Vagina (tissue), 2 donors: ENCODE data around the gene KDM4B. TPM values are rescaled to one million over a fixed set of nuclear protein-coding genes. Genes with fewer than 3 reads are reported as not detected.

Experiments used
- DNase-seq, 2 donors: peaks; one replicate each; pipeline ENCODE4 v3.0.0-alpha.2; 2017; ENCODE audit errors: extremely low spot score in 2 of 2
- H3K27ac ChIP-seq: fragments of 200-600 bp; sonication (generic); one replicate; pipeline ENCODE4 v1.5.1; 2019
- H3K27me3 ChIP-seq: fragments of 200-600 bp; sonication (generic); one replicate; pipeline ENCODE4 v1.5.1; 2019
- H3K36me3 ChIP-seq, 2 donors: fragments of 200-600 bp; sonication (generic); one replicate each; pipeline ENCODE4 v1.5.1; 2017 to 2019
- H3K4me1 ChIP-seq: fragments of 200-600 bp; sonication (generic); one replicate; pipeline ENCODE4 v1.5.1; 2019
- H3K4me3 ChIP-seq, 2 donors: fragments of 200-600 bp; sonication (generic); 1 replicate in 1 of 2; 2 replicates in 1 of 2; pipeline ENCODE4 v1.5.1; 2016 to 2019
- H3K9me3 ChIP-seq: fragments of 200-600 bp; sonication (generic); one replicate; pipeline ENCODE4 v1.5.1; 2019
- POLR2A ChIP-seq, 2 donors: fragments of 450-650 bp; IDR thresholded peaks; one replicate each; pipeline ENCODE4 v1.6.1; 2017; ENCODE audit warnings: antibody characterized with exemption in 2 of 2, mild to moderate bottlenecking in 2 of 2, moderate library complexity in 2 of 2
- POLR2AphosphoS5 ChIP-seq, 2 donors: sonication (generic); formaldehyde crosslinking; IDR thresholded peaks; one replicate each; pipeline ENCODE4 v1.9.0; 2017; ENCODE audit warnings: antibody characterized with exemption in 2 of 2, mild to moderate bottlenecking in 2 of 2, low read depth in 1 of 2; ENCODE audit not compliant: insufficient read depth in 1 of 2
- intact Hi-C: fragments of 100-400 bp; cut with DNase I; formaldehyde crosslinking; loops from one replicate; pipeline ENCODE4 v1.15.1; 2023
- total RNA-seq: library from RNA; depleted of rRNA; stranded (reverse); fragments of >200 nt; gene quantifications from one replicate; pipeline ENCODE4 v1.2.3, GENCODE V29; 2016
- TF ChIP-seq, protein P1 (sequence below), 3 experiments: fragments of 450-650 bp in 2 of 3; fragments of 200-600 bp in 1 of 3; sonication (generic) in 1 of 3; IDR thresholded peaks; one replicate each; pipeline ENCODE4 v1.5.1; 2017 to 2019; ENCODE audit warnings: antibody characterized with exemption in 3 of 3, mild to moderate bottlenecking in 2 of 3, moderate library complexity in 2 of 3

KDM4B gene
- total RNA-seq, 1 donor from 2014 or later: 59.7 TPM

DNA sequence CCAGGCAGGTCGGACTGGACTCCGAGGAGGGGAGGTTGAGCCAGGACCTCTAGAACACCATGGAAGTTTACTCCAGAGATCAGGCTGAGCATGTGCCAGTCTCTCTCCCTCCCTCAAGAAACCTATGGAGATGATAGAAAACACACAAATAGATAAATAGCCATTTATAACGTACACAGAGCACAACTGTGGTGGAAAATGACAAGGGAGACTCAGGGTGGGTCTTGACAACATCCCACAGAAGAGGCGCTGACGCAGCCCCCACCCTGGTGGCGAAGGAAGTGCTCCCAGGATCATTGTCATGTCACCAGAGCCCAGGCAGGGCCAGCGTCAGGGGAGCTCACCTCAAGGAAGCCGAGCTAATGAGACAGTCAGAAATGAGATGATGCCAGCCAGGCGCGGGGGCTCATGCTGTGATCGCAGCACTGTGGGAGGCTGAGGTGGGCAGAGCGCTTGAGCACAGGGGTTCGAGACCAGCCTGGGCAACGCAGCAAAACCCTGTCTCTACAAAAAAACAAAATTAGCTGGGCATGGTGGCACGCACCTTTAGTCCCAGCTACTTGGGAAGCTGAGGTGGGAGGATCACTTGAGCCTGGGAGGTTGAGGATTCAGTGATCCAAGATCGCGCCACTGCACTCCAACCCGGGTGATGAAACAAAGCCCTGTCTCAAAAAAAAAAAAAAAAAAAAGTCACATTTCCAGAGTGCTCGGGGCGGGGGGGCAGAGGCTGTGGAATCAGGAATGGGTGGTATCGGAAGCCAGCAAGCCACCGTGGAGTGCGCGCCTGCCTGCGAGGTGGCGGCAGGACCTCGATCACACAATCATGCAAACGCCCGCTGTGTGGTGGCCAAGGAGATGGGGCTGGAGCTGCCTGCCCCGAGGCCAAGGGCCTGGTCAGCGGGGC, 178.4 kb downstream of the KDM4B start:
- H3K4me3 ChIP-seq: no peak overlapping the region
- intact Hi-C loops: no loop called here
- no peak for DNase-seq
- H3K36me3 ChIP-seq: peaks cover 0 to 72% of the 10 kb centered on the region in 2 donors
- H3K27ac ChIP-seq: no peak overlapping the region
- H3K9me3 ChIP-seq: no peaks in the 10 kb centered on the region
- H3K4me1 ChIP-seq: no peaks in the 10 kb centered on the region
- TF ChIP-seq, protein P1, sequence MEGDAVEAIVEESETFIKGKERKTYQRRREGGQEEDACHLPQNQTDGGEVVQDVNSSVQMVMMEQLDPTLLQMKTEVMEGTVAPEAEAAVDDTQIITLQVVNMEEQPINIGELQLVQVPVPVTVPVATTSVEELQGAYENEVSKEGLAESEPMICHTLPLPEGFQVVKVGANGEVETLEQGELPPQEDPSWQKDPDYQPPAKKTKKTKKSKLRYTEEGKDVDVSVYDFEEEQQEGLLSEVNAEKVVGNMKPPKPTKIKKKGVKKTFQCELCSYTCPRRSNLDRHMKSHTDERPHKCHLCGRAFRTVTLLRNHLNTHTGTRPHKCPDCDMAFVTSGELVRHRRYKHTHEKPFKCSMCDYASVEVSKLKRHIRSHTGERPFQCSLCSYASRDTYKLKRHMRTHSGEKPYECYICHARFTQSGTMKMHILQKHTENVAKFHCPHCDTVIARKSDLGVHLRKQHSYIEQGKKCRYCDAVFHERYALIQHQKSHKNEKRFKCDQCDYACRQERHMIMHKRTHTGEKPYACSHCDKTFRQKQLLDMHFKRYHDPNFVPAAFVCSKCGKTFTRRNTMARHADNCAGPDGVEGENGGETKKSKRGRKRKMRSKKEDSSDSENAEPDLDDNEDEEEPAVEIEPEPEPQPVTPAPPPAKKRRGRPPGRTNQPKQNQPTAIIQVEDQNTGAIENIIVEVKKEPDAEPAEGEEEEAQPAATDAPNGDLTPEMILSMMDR (IDR thresholded peaks at IDR 0.05): no peak
- TF ChIP-seq POLR2A (IDR thresholded peaks at IDR 0.05) (no peak), POLR2AphosphoS5 (IDR thresholded peaks at IDR 0.05; ENCODE audit: insufficient read depth in 1 of 2, low read depth in 1 of 2) (no peak)
- no peaks in the 10 kb centered on the region for H3K27me3 ChIP-seq

DNA sequence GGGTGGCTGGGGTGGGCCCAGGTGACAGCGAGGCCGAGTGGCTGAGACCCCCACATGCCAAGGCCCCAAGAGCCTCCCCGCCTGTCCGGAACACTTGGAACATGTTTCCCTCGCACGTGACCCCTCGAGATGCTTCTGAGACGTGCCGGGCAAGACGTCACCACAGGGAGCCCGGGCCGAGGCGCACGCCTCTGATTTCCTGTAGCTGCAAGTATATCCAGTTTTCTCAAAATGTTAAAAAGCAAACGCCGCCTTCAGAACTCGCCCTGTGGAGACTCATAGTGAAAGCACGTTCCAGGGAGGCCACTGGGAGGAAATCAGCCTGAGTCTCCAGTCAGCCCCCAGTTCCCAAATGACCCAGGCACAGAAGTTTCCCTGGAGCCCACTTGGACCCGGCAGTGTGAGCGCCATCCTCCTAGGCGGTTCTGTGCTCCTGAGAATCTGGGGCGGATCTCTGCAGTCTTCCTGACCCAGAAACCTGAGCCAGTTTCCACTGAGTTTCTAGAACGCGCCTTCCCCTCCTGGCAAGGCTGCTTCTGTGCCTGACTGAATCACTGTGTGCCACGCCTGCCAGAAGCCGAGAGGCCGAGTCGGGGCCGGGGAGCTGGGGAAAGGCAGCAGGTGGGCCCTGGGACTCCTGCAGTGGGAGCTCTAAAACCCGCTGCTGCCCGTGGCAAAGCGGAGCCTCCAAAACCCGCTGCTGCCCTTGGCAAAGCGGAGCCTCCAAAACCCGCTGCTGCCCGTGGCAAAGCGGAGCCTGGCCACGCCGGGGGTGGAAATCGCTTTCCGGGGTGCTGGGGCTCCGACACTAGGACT, 179.3 kb downstream of the KDM4B start:
- Histone ChIP-seq H3K36me3 (peaks cover 0 to 69% of the 10 kb centered on the region in 2 donors), H3K27me3 (no peaks in the 10 kb centered on the region), H3K27ac (no peak overlapping the region), H3K4me1 (no peaks in the 10 kb centered on the region), H3K4me3 (no peak overlapping the region), H3K9me3 (no peaks in the 10 kb centered on the region)
- TF ChIP-seq POLR2AphosphoS5 (IDR thresholded peaks at IDR 0.05; ENCODE audit: insufficient read depth in 1 of 2, low read depth in 1 of 2) (no peak), POLR2A (IDR thresholded peaks at IDR 0.05) (no peak)
- TF ChIP-seq, protein P1 (IDR thresholded peaks at IDR 0.05): no peak
- no peak for DNase-seq
- intact Hi-C loops: no loop called here

DNA sequence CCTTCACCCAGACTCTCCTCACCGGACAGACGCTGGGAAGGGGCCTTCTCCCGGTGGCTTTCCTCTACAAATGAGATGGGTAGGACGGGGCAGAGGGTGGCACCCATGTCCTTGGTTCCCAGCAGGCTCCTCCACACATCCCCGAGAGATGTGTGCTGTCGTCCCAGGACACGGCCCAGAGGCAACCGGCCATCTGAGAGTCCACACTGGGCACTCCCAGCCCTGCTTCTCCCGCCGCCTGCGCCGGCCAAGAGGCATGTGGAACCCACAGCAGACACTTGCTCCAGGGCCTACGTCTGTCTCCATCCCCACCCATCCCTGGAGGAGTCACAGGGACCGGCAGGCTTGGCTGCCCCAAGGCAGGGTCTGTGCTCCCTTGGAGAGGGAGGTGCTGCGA, 179.9 kb downstream of the KDM4B start:
- DNase-seq: no peak
- H3K27ac ChIP-seq: no peak overlapping the region

DNA sequence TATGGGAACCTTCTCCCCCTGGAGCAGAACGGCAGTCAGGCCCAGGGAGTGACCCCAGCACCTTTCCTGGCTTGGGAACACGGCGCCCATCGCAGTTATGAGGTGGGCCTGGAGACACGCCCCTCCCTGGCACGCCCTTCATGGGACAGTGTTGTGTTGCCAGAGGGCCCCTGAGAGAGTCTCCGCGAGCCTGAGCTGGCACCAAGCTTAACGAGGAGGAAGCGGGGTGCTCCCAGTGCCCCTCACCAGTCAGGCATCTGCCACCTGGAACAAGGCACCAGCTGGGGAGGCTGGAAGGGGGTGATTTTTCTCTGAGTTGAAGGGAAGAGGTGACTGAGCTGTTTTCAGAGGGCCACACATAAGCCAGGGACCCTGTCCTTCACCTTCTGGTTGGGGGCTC, 180.6 kb downstream of the KDM4B start:
- TF ChIP-seq POLR2AphosphoS5 (IDR thresholded peaks at IDR 0.05; ENCODE audit: insufficient read depth in 1 of 2, low read depth in 1 of 2) (no peak), POLR2A (IDR thresholded peaks at IDR 0.05) (no peak)
- TF ChIP-seq, protein P1 (IDR thresholded peaks at IDR 0.05): no peak
- Histone ChIP-seq H3K9me3 (no peaks in the 10 kb centered on the region), H3K4me3 (no peak overlapping the region), H3K27ac (no peak overlapping the region), H3K4me1 (no peaks in the 10 kb centered on the region), H3K27me3 (no peaks in the 10 kb centered on the region), H3K36me3 (peaks cover 0 to 57% of the 10 kb centered on the region in 2 donors)
- DNase-seq: no peak
- intact Hi-C loops: no loop called here

More for the DNA sequence above, 179.9 kb downstream of the KDM4B start:
- H3K9me3 ChIP-seq: no peaks in the 10 kb centered on the region
- TF ChIP-seq POLR2AphosphoS5 (IDR thresholded peaks at IDR 0.05; ENCODE audit: insufficient read depth in 1 of 2, low read depth in 1 of 2) (no peak), POLR2A (IDR thresholded peaks at IDR 0.05) (no peak)
- TF ChIP-seq, protein P1 (IDR thresholded peaks at IDR 0.05): no peak
- intact Hi-C loops: no loop called here
- no peaks in the 10 kb centered on the region for H3K4me1 ChIP-seq
- no peaks in the 10 kb centered on the region for H3K27me3 ChIP-seq
- peaks cover 0 to 64% of the 10 kb centered on the region in 2 donors for H3K36me3 ChIP-seq
- H3K4me3 ChIP-seq: no peak overlapping the region
